HCT116 (cell line): ENCODE results near the gene FASLG. TPM values are rescaled to one million over a fixed set of nuclear protein-coding genes. Genes with fewer than 3 reads are reported as not detected.
A peak's percentile ranks its signal among the peaks of the same experiment; 100 is the strongest.

Experiments used
- ATAC-seq: fragments of 200-7000 bp; cut with Tn5 transposase; 2 replicates; pipeline ENCODE4 v1.9.1; 2020; ENCODE audit warnings: mild to moderate bottlenecking, moderate library complexity
- BruUV-seq: library from RNA; stranded (reverse); fragments of 400-500 nt; replicated peaks from 2 replicates; lab custom pipeline; 2021; lab: Mats Ljungman, UMichigan
- CTCF ChIA-PET: fragments of 300-600 bp; sonication (Branson Sonifier 250); formaldehyde crosslinking; loops from one replicate; lab custom pipeline; 2021; ENCODE audit warnings: antibody characterized with exemption; lab: Charles Lee
- POLR2A ChIA-PET: fragments of 300-600, 350-600 bp; sonication (Branson Sonifier 250); formaldehyde crosslinking; loops from one replicate; lab custom pipeline; 2021; ENCODE audit warnings: antibody characterized with exemption; lab: Charles Lee
- RAD21 ChIA-PET, 2 experiments: fragments of 300-600 bp; sonication (Branson Sonifier 250); formaldehyde crosslinking; loops; one replicate each; lab custom pipeline; 2023; ENCODE audit warnings: low total read pairs in 2 of 2; ENCODE audit not compliant: uncharacterized antibody in 2 of 2, unreplicated experiment in 2 of 2, low non-redundant PET in 1 of 2; lab: Charles Lee
- DNase-seq: peaks from one replicate; pipeline ENCODE4 v3.0.0-alpha.2; 2010; ENCODE audit warnings: low read depth, low spot score
- H2AFZ ChIP-seq: fragments of 200-600 bp; shearing (Covaris generic), sonication (generic); 2 replicates; pipeline ENCODE4 v1.6.1; 2017; ENCODE audit warnings: low read depth, mixed run types, mixed read lengths, antibody characterized with exemption, low read length; ENCODE audit not compliant: poor library complexity, severe bottlenecking
- H3K27ac ChIP-seq: 2 replicates; pipeline ENCODE4 v1.5.1; 2012; ENCODE audit warnings: low read depth, low read length
- H3K27me3 ChIP-seq: fragments of 200-600 bp; sonication (generic); 2 replicates; pipeline ENCODE4 v1.6.1; 2016; ENCODE audit warnings: mixed run types, low read length, mixed read lengths; ENCODE audit not compliant: insufficient read depth
- H3K36me3 ChIP-seq, 2 experiments: fragments of 200-500 bp in 1 of 2; fragments of 200-600 bp in 1 of 2; sonication (Bioruptor generic) in 1 of 2; sonication (generic) in 1 of 2; 2 replicates each; pipeline versions ENCODE4 v1.5.1 to v1.6.1; 2014 to 2016; ENCODE audit warnings: low read length in 2 of 2, inconsistent platforms in 1 of 2, mixed read lengths in 1 of 2, mixed run types in 1 of 2; ENCODE audit not compliant: insufficient read depth in 2 of 2, control insufficient read depth in 1 of 2
- H3K4me1 ChIP-seq, 2 experiments: fragments of 200-600 bp in 1 of 2; sonication (generic) in 1 of 2; 2 replicates each; pipeline versions ENCODE4 v1.5.1 to v1.6.1; 2012 to 2017; ENCODE audit warnings: low read length in 2 of 2, inconsistent platforms in 1 of 2, mild to moderate bottlenecking in 1 of 2, mixed read lengths in 1 of 2, mixed run types in 1 of 2, moderate library complexity in 1 of 2; ENCODE audit not compliant: insufficient read depth in 2 of 2, control insufficient read depth in 1 of 2
- H3K4me2 ChIP-seq: fragments of 200-600 bp; sonication (generic); 2 replicates; pipeline ENCODE4 v1.6.1; 2017; ENCODE audit warnings: mixed run types, low read length, mixed read lengths
- H3K4me3 ChIP-seq, 2 experiments: fragments of 200-600 bp in 1 of 2; sonication (generic) in 1 of 2; replicated peaks in 1 of 2; 2 replicates each; pipeline ENCODE4 v1.5.1; 2011 to 2016; ENCODE audit warnings: low read length in 2 of 2, control low read depth in 1 of 2, low read depth in 1 of 2, mild to moderate bottlenecking in 1 of 2, mixed read lengths in 1 of 2, mixed run types in 1 of 2
- H3K79me2 ChIP-seq: fragments of 200-600 bp; sonication (generic); 2 replicates; pipeline ENCODE4 v1.6.1; 2017; ENCODE audit warnings: mild to moderate bottlenecking, mixed run types, low read length, moderate library complexity, mixed read lengths; ENCODE audit not compliant: insufficient read depth
- H3K9ac ChIP-seq: fragments of 200-600 bp; sonication (generic); 2 replicates; pipeline ENCODE4 v1.6.1; 2016; ENCODE audit warnings: low read length, mixed read lengths
- H3K9me2 ChIP-seq: fragments of 200-600 bp; sonication (generic), shearing (Covaris generic); 2 replicates; pipeline ENCODE4 v1.6.1; 2017; ENCODE audit warnings: mixed run types, mild to moderate bottlenecking, moderate library complexity; ENCODE audit not compliant: insufficient read depth
- H3K9me3 ChIP-seq, 2 experiments: fragments of 200-500 bp in 1 of 2; fragments of 200-600 bp in 1 of 2; sonication (Bioruptor generic) in 1 of 2; sonication (generic) in 1 of 2; 2 replicates each; pipeline ENCODE4 v1.6.1; 2014 to 2017; ENCODE audit warnings: low read length in 2 of 2, mixed read lengths in 2 of 2, inconsistent platforms in 1 of 2, low read depth in 1 of 2, mild to moderate bottlenecking in 1 of 2, mixed run types in 1 of 2, moderate library complexity in 1 of 2; ENCODE audit not compliant: control insufficient read depth in 1 of 2, insufficient read depth in 1 of 2
- H4K20me1 ChIP-seq: fragments of 200-600 bp; sonication (generic), shearing (Covaris generic); 2 replicates; pipeline ENCODE4 v1.6.1; 2017; ENCODE audit warnings: mixed run types, mild to moderate bottlenecking, moderate library complexity; ENCODE audit not compliant: insufficient read depth
- CBX3 ChIP-seq: IDR thresholded peaks from 2 replicates; pipeline ENCODE4 v1.6.1; 2012; ENCODE audit warnings: low read depth
- EGR1 ChIP-seq: IDR thresholded peaks from 2 replicates; pipeline ENCODE4 v1.6.1; 2012; ENCODE audit warnings: low read depth
- ELF1 ChIP-seq: IDR thresholded peaks from 2 replicates; pipeline ENCODE4 v1.6.1; 2012; ENCODE audit warnings: low read depth, borderline replicate concordance
- EZH2 ChIP-seq: fragments of 200-600 bp; sonication (generic); IDR thresholded peaks from 2 replicates; pipeline ENCODE4 v1.6.1; 2017; ENCODE audit warnings: antibody characterized with exemption, mixed run types
- EZH2phosphoT487 ChIP-seq: fragments of 200-600 bp; IDR thresholded peaks from 2 replicates; pipeline ENCODE4 v1.6.1; 2018; ENCODE audit warnings: antibody characterized with exemption, borderline replicate concordance
- JUND ChIP-seq: IDR thresholded peaks from 2 replicates; pipeline ENCODE4 v1.6.1; 2012
- POLR2A ChIP-seq: IDR thresholded peaks from 2 replicates; pipeline ENCODE4 v1.7.0; 2011; ENCODE audit warnings: borderline replicate concordance; ENCODE audit not compliant: insufficient read depth, insufficient read length; ENCODE audit errors: extremely low read depth
- POLR2AphosphoS5 ChIP-seq: IDR thresholded peaks from 2 replicates; pipeline ENCODE4 v1.6.1; 2011; ENCODE audit warnings: mild to moderate bottlenecking, low read depth, low read length, moderate library complexity
- RAD21 ChIP-seq: IDR thresholded peaks from 2 replicates; pipeline ENCODE4 v1.6.1; 2012; ENCODE audit warnings: low read depth, mild to moderate bottlenecking
- SIN3A ChIP-seq: IDR thresholded peaks from 2 replicates; pipeline ENCODE4 v1.6.1; 2012; ENCODE audit warnings: low read depth
- SRF ChIP-seq: IDR thresholded peaks from 2 replicates; pipeline ENCODE4 v1.6.1; 2012; ENCODE audit warnings: low read depth
- TCF7L2 ChIP-seq: IDR thresholded peaks from 2 replicates; pipeline ENCODE4 v1.7.0; 2011; ENCODE audit warnings: borderline replicate concordance, inconsistent platforms; ENCODE audit not compliant: insufficient read depth, insufficient read length; ENCODE audit errors: extremely low read depth
- YY1 ChIP-seq: IDR thresholded peaks from 2 replicates; pipeline ENCODE4 v1.6.1; 2011; ENCODE audit warnings: low read length, low read depth, moderate library complexity, mild to moderate bottlenecking; ENCODE audit not compliant: insufficient replicate concordance; ENCODE audit errors: extremely low read depth
- ZFX ChIP-seq: fragments of 450-650 bp; IDR thresholded peaks from 2 replicates; pipeline ENCODE4 v1.6.1; 2017
- ZNF274 ChIP-seq: fragments of 200-500 bp; sonication (Bioruptor generic); IDR thresholded peaks from 2 replicates; pipeline ENCODE4 v1.6.1; 2014; ENCODE audit warnings: mild to moderate bottlenecking, low read depth, low read length, inconsistent platforms
- intact Hi-C: fragments of 100-400 bp; cut with micrococcal nuclease; formaldehyde crosslinking; loops from 2 replicates; pipeline ENCODE4 v1.10.0; 2022
- total RNA-seq: library from RNA; stranded (reverse); gene quantifications from one replicate; pipeline ENCODE4 v1.2.1, GENCODE V29; 2021; ENCODE audit not compliant: unreplicated experiment
- TF ChIP-seq, protein P1 (sequence below): IDR thresholded peaks from 2 replicates; pipeline ENCODE4 v1.6.1; 2012; ENCODE audit warnings: low read depth
- TF ChIP-seq, protein P2 (sequence below): IDR thresholded peaks from 2 replicates; pipeline ENCODE4 v1.6.1; 2012
- TF ChIP-seq, protein P3 (sequence below): IDR thresholded peaks from 2 replicates; pipeline ENCODE4 v1.6.1; 2012
- TF ChIP-seq, protein P4 (sequence below): IDR thresholded peaks from 2 replicates; pipeline ENCODE4 v1.6.1; 2011; ENCODE audit warnings: mild to moderate bottlenecking, low read length, moderate library complexity; ENCODE audit not compliant: insufficient replicate concordance; ENCODE audit errors: extremely low read depth

Gene FASLG
- total RNA-seq, 1 experiment from 2014 or later = not detected

DNA sequence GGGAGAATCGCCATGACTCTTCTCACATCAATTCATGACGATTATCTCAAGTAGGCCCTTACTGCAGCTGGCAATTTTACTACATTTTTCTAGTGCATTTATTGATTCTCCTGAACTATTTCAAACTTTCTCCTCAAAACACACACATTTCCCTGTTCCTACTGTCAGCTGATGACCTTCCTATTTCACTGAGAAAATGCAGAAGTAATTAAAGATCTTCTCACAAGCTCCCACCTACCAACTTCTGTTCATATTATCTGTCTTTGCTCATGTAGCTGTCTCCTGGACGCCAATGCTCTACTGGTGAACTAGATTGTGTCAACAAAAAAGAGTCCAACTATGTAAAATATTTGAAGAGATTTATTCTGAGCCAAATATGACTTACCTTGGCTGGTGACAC, 36.4 kb upstream of the FASLG start (continued):
- TF ChIP-seq, protein P1, sequence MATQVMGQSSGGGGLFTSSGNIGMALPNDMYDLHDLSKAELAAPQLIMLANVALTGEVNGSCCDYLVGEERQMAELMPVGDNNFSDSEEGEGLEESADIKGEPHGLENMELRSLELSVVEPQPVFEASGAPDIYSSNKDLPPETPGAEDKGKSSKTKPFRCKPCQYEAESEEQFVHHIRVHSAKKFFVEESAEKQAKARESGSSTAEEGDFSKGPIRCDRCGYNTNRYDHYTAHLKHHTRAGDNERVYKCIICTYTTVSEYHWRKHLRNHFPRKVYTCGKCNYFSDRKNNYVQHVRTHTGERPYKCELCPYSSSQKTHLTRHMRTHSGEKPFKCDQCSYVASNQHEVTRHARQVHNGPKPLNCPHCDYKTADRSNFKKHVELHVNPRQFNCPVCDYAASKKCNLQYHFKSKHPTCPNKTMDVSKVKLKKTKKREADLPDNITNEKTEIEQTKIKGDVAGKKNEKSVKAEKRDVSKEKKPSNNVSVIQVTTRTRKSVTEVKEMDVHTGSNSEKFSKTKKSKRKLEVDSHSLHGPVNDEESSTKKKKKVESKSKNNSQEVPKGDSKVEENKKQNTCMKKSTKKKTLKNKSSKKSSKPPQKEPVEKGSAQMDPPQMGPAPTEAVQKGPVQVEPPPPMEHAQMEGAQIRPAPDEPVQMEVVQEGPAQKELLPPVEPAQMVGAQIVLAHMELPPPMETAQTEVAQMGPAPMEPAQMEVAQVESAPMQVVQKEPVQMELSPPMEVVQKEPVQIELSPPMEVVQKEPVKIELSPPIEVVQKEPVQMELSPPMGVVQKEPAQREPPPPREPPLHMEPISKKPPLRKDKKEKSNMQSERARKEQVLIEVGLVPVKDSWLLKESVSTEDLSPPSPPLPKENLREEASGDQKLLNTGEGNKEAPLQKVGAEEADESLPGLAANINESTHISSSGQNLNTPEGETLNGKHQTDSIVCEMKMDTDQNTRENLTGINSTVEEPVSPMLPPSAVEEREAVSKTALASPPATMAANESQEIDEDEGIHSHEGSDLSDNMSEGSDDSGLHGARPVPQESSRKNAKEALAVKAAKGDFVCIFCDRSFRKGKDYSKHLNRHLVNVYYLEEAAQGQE = no peak
- TF ChIP-seq ZNF274 = no peak
- TF ChIP-seq, all 23 proteins: peak for 0

DNA sequence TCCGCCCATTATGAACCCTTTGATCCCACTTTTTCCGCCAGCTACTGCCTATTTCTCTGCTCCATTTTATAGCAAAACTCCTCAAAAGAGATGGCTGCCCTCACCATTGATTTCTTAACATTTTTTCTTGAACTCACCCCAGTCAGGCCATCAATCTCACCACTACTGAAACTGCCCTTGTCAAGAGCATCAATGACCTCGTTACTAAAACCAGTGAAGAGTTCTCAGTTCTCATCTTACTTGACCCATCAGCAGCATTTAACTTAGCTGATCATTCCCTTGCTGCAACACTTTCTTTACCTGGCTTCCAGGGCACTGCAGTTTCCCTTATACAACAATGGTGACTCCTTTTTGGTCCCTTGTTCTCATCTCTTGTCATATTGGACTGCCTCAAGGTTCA, 35.2 kb upstream of the FASLG start:
- no peak for ATAC-seq
- intact Hi-C loops = no loop called here
- no peak for DNase-seq
- Histone ChIP-seq H3K9me2 (no peaks in the 10 kb centered on the region), H3K36me3 (no peaks in the 10 kb centered on the region), H3K27me3 (no peaks in the 10 kb centered on the region), H3K4me1 (no peaks in the 10 kb centered on the region), H4K20me1 (no peaks in the 10 kb centered on the region), H3K27ac (no peak overlapping the region), H3K4me2 (no peak overlapping the region), H3K9ac (no peak overlapping the region), H2AFZ (peak overlapping the region; percentile 5), H3K9me3 (no peaks in the 10 kb centered on the region; a peak in 1 of 4 replicates), H3K79me2 (no peaks in the 10 kb centered on the region), H3K4me3 (no peak overlapping the region)
- ChIA-PET CTCF (no interaction called here), POLR2A (no interaction called here), RAD21 (no interaction called here)
- BruUV-seq = no TSS peak
- TF ChIP-seq EGR1 (no peak), RAD21 (no peak), CBX3 (no peak), JUND (no peak), ZFX (no peak), EZH2 (no peak), POLR2AphosphoS5 (no peak), ELF1 (no peak), POLR2A (no peak), TCF7L2 (no peak), EZH2phosphoT487 (no peak), YY1 (no peak), ZNF274 (no peak), SRF (no peak), SIN3A (no peak)
- TF ChIP-seq, protein P2, sequence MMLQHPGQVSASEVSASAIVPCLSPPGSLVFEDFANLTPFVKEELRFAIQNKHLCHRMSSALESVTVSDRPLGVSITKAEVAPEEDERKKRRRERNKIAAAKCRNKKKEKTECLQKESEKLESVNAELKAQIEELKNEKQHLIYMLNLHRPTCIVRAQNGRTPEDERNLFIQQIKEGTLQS = no peak
- TF ChIP-seq, protein P3, sequence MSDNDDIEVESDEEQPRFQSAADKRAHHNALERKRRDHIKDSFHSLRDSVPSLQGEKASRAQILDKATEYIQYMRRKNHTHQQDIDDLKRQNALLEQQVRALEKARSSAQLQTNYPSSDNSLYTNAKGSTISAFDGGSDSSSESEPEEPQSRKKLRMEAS = no peak
- TF ChIP-seq, protein P4, sequence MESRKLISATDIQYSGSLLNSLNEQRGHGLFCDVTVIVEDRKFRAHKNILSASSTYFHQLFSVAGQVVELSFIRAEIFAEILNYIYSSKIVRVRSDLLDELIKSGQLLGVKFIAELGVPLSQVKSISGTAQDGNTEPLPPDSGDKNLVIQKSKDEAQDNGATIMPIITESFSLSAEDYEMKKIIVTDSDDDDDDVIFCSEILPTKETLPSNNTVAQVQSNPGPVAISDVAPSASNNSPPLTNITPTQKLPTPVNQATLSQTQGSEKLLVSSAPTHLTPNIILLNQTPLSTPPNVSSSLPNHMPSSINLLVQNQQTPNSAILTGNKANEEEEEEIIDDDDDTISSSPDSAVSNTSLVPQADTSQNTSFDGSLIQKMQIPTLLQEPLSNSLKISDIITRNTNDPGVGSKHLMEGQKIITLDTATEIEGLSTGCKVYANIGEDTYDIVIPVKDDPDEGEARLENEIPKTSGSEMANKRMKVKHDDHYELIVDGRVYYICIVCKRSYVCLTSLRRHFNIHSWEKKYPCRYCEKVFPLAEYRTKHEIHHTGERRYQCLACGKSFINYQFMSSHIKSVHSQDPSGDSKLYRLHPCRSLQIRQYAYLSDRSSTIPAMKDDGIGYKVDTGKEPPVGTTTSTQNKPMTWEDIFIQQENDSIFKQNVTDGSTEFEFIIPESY = no peak
